ENCODE data around the gene SPSB3.
"Not testable (repeated sequence)": the region's sequence is repeated elsewhere in the genome, so short reads cannot be mapped to it uniquely, and the experiment has no call there.

SPSB3 gene

DNA sequence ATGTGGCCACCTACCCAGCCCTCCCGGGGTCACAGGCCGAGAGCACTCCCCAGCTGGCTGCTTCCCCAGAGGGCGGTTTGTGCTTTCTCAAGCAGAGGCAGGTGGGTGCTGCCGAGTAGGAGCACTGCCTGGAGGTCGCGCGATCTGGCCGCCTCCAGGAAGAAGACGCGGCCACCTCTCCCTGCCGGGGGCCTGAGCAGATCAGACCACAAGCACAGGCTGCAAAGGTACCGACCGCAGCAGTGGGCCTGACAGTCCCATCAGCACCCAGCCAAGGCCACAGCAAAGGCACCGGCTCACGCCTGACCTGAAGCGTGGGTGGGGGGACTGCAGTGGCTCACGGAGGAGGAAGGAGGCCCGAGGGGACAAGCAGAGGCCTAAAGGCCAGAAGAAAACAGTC, 26.3 kb upstream of the SPSB3 start:
- TF ChIP-seq, protein P1, sequence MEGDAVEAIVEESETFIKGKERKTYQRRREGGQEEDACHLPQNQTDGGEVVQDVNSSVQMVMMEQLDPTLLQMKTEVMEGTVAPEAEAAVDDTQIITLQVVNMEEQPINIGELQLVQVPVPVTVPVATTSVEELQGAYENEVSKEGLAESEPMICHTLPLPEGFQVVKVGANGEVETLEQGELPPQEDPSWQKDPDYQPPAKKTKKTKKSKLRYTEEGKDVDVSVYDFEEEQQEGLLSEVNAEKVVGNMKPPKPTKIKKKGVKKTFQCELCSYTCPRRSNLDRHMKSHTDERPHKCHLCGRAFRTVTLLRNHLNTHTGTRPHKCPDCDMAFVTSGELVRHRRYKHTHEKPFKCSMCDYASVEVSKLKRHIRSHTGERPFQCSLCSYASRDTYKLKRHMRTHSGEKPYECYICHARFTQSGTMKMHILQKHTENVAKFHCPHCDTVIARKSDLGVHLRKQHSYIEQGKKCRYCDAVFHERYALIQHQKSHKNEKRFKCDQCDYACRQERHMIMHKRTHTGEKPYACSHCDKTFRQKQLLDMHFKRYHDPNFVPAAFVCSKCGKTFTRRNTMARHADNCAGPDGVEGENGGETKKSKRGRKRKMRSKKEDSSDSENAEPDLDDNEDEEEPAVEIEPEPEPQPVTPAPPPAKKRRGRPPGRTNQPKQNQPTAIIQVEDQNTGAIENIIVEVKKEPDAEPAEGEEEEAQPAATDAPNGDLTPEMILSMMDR (IDR thresholded peaks at IDR 0.05; ENCODE audit: insufficient read depth, low read length, missing control alignments): no peak
- POLR2A ChIA-PET: no interaction called here
- CTCF ChIA-PET: no interaction called here
- no peak overlapping the region for H3K4me3 ChIP-seq (ENCODE audit: low read depth, low read length)
- no peak for DNase-seq (ENCODE audit: low read depth, low spot score)

DNA sequence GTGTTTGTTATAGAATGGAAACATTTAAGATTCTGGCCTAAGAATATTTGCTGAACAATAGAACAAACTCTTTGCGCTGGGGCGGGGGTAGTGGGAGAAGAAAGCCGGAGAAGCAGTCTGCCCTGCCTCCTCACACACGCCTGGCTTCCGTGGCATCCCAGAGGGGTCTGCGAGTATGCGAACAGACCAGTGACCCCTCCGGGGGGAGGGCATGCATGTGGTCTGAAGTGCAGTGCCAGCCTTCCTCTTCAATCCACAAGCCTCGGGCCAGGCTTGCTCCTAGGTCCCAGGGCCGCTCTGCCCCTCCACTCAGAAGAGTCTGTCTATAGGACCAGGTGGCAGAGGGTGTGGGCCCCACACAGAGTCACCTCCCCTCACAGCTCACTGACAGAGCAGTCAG, 25.3 kb upstream of the SPSB3 start:
- TF ChIP-seq, protein P1 (IDR thresholded peaks at IDR 0.05; ENCODE audit: insufficient read depth, low read length, missing control alignments): no peak
- DNase-seq (ENCODE audit: low read depth, low spot score): no peak
- CTCF ChIA-PET: no interaction called here
- no peak overlapping the region for H3K4me3 ChIP-seq (ENCODE audit: low read depth, low read length)
- POLR2A ChIA-PET: no interaction called here

DNA sequence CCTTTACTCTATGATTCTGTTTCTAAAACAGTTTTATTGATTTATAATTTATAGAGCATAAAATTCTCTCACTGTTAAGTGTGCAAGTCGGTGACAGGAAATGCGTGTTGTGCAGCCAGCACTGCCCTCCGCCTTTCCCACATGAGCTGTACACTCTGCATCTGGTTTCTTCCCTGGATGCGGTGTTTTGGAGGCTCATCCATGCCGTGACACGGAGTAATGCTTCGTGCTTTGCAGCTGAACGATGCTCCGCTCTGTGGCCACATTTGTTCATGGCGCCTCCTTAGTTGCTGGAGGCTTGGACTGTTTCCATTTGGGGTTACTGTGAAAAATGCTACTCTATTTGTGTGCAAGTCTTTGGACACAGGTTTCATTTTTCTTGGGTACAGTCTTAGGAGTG, 18.3 kb upstream of the SPSB3 start:
- H3K4me3 ChIP-seq (ENCODE audit: low read depth, low read length): no peak overlapping the region
- TF ChIP-seq, protein P1 (IDR thresholded peaks at IDR 0.05; ENCODE audit: insufficient read depth, low read length, missing control alignments): no peak
- POLR2A ChIA-PET: interaction anchor here (0.7 kb wide), 1 partner anchor 581 kb away, joined by 3 read pairs; no protein-coding TSS in a partner anchor
- DNase-seq (ENCODE audit: low read depth, low spot score): no peak
- CTCF ChIA-PET: interaction anchor here (0.7 kb wide), 1 partner anchor 10 kb away, joined by 3 read pairs; no protein-coding TSS in a partner anchor

DNA sequence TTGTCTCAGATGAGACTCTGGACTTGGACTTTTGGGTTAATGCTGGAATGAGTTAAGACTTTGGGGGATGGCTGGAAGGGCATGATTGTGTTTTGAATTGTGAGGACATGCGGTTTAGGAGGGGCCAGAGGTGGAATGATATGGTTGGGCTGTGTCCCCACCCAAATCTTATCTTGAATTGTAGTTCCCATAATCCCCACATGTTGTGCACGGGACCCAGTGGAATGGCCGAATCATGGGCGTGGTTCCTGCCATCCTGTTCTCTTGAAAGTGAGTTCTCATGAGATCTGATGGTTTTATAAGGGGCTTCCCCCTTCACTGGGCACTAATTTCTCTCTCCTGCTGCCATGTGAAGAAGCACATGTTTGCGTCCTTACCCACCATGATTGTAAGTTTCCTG, 16.9 kb upstream of the SPSB3 start:
- CTCF ChIA-PET: not testable (repeated sequence)

DNA sequence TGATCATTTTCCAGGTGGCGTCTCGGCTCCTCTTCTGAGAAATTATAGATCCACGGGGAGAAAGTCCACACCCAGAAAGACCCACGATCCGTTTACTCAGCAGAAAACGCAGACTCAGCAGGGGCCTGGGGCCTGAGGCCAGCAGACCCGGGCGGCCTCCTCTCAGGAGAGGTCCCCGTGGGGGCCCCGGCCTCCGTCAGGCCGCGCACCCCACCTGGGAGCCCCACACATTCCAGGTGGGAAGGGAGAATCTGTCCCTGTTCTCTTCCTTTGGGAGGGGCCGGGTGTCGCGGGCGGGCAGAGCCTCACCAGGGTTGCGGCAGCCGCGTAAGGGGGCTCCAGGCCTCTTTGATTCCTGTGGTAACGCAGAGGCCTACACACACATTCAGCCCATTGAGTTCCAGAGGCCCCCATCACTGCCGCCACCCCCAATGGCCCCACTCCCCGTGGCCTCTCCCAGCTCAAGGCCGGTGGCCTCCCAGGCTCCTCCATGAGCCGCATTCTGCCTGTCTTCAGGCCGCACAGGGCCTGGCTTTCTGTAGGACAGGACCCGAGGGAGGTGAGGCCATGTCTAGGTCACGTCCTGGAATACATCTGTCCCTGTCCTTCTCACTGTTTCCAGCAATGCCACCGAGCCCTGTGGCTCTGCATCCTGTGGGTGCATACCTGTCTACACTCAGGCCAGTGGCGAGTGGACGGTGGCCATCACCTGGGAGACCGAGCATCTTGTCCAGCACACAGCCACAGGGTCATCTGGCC, 12.7 kb upstream of the SPSB3 start:
- CTCF ChIA-PET: no interaction called here
- POLR2A ChIA-PET: no interaction called here
- no peak for DNase-seq (ENCODE audit: low read depth, low spot score)
- no peak overlapping the region for H3K4me3 ChIP-seq (ENCODE audit: low read depth, low read length)
- TF ChIP-seq, protein P1 (IDR thresholded peaks at IDR 0.05; ENCODE audit: insufficient read depth, low read length, missing control alignments): no peak

More for the DNA sequence above, 16.9 kb upstream of the SPSB3 start:
- H3K4me3 ChIP-seq (ENCODE audit: low read depth, low read length); DNase-seq (ENCODE audit: low read depth, low spot score); POLR2A ChIA-PET: not testable (repeated sequence)

DNA sequence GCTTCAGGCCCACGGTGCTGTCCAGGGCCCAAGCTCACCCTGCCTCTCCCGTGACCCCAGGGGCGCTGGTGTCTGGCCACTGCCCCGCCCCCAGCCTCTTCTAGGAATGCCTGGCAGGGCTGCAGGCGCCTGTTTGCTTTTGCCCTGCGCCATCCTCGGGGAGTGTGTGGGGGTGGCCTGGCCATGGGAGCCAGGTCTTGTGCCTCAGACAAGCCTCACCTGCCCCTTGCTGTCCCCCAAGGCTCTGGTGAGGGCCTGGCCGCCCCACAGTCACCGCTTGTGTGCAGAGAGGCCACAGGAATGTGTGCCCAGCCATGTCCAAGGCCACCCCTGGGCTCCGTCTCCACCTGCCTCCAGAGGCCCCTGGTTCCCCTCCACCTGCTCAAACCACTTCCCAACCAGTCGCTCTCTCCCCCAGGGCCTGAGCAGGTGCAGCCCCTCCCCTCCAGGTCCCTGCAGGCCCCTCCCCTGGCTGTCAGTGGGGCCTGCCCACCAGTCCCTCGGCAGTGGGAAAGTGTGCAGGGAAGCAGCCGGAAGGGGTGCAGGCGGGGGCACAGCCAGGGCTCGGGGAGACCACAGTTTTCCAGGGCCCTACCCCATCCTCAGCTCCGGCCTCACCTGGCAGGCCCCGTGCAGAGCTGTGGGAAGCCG, 12.0 kb upstream of the SPSB3 start:
- DNase-seq (ENCODE audit: low read depth, low spot score): no peak
- H3K4me3 ChIP-seq (ENCODE audit: low read depth, low read length): no peak overlapping the region
- POLR2A ChIA-PET: no interaction called here
- CTCF ChIA-PET: no interaction called here
- TF ChIP-seq, protein P1 (IDR thresholded peaks at IDR 0.05; ENCODE audit: insufficient read depth, low read length, missing control alignments): no peak
